ENCODE results near the gene MTHFD2L.

MTHFD2L gene

DNA sequence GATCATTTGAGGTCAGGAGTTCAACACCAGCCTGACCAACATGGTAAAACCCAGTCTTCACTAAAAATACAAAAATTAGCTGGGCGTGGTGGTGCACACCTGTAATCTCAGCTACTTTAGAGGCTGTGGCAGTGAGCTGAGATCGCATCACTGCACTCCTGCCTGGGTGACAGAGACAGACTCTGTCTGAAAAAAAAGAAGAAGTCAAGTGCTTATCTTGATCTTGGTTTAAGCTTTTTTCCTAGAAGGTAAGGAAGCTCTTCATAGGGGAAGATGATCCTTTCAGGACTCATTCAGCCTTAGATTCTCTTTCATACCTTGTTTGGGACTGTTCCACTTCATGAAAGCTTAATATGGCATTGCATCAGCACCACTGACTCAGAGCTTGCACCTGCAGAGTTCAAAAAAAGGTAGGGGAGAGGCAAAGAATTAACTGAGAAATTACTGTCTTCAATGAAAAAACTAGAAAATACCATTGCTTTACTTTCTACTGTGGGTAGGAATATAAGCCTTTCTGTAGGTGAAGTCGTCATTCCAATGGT lies 79.6 kb downstream of the MTHFD2L start:
- H3K4me3 ChIP-seq (replicated peaks; ENCODE audit: low read depth, low read length): no peak overlapping the region
- no peak for DNase-seq (ENCODE audit: low read depth)
- TF ChIP-seq, protein P1, sequence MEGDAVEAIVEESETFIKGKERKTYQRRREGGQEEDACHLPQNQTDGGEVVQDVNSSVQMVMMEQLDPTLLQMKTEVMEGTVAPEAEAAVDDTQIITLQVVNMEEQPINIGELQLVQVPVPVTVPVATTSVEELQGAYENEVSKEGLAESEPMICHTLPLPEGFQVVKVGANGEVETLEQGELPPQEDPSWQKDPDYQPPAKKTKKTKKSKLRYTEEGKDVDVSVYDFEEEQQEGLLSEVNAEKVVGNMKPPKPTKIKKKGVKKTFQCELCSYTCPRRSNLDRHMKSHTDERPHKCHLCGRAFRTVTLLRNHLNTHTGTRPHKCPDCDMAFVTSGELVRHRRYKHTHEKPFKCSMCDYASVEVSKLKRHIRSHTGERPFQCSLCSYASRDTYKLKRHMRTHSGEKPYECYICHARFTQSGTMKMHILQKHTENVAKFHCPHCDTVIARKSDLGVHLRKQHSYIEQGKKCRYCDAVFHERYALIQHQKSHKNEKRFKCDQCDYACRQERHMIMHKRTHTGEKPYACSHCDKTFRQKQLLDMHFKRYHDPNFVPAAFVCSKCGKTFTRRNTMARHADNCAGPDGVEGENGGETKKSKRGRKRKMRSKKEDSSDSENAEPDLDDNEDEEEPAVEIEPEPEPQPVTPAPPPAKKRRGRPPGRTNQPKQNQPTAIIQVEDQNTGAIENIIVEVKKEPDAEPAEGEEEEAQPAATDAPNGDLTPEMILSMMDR (IDR thresholded peaks at IDR 0.05; ENCODE audit: low read length, missing control alignments): no peak

- TF ChIP-seq, protein P1 (IDR thresholded peaks at IDR 0.05; ENCODE audit: low read length, missing control alignments): no peak
- no peak overlapping the region for H3K4me3 ChIP-seq (replicated peaks; ENCODE audit: low read depth, low read length)
- DNase-seq (ENCODE audit: low read depth): no peak
These were observed 86.1 kb downstream of the MTHFD2L start for GRCh38 chr4:74244049-74244448.

- TF ChIP-seq, protein P1 (IDR thresholded peaks at IDR 0.05; ENCODE audit: low read length, missing control alignments): no peak
- DNase-seq (ENCODE audit: low read depth): no peak
- no peak overlapping the region for H3K4me3 ChIP-seq (replicated peaks; ENCODE audit: low read depth, low read length)
These were observed 95.0 kb downstream of the MTHFD2L start for GRCh38 chr4:74252933-74253332.

DNA sequence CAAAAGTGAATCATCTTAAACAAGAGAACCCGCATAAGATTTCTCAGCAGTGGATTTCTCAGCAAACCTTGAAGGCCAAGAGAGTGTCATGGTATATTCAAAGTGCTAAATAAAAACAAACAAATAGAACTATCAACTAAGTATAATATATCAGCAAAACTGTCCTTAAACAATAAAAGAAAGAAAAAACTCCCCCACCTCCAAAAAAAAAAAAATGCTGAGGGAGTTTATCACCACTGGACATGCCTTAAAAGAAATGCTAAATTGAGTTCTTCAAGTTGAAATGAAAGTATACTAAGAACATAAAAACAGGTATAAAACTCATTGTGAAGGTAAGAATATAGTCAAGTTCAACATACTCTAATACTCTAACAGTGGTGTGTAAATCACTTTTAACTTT lies 96.5 kb downstream of the MTHFD2L start:
- H3K4me3 ChIP-seq (replicated peaks; ENCODE audit: low read depth, low read length): no peak overlapping the region
- DNase-seq (ENCODE audit: low read depth): no peak
- TF ChIP-seq, protein P1 (IDR thresholded peaks at IDR 0.05; ENCODE audit: low read length, missing control alignments): no peak

DNA sequence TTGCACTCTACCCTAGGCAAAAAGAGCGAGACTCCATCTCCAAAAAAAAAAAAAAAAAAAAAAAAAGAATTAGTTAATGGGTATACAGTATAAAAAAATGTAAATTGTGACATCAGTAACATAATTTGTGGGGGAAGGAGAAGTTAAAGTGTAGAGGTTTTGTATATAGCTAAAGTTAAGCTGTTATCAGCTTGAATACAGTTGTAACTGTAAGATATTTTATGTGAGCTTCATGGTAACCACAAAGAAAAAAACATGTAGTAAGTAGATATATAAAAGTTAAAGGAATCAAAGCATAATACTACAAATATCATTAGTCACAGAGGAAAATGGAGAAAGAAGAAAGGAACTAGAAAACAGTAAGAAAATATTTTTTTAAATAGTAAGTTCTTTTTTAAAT lies 97.2 kb downstream of the MTHFD2L start:
- no peak for DNase-seq (ENCODE audit: low read depth)
- no peak overlapping the region for H3K4me3 ChIP-seq (replicated peaks; ENCODE audit: low read depth, low read length)
- TF ChIP-seq, protein P1 (IDR thresholded peaks at IDR 0.05; ENCODE audit: low read length, missing control alignments): no peak

- H3K4me3 ChIP-seq (replicated peaks; ENCODE audit: low read depth, low read length): no peak overlapping the region
- TF ChIP-seq, protein P1 (IDR thresholded peaks at IDR 0.05; ENCODE audit: low read length, missing control alignments): no peak
- peak; percentile 90 for DNase-seq (ENCODE audit: low read depth)
These were observed 101.0 kb downstream of the MTHFD2L start for GRCh38 chr4:74258963-74259362.

GRCh38 chr4:74260036-74260435 lies 102.1 kb downstream of the MTHFD2L start:
- TF ChIP-seq, protein P1 (IDR thresholded peaks at IDR 0.05; ENCODE audit: low read length, missing control alignments): no peak
- no peak overlapping the region for H3K4me3 ChIP-seq (replicated peaks; ENCODE audit: low read depth, low read length)
- DNase-seq (ENCODE audit: low read depth): no peak

Data from fibroblast of pulmonary artery (primary cell).